ENCODE results near the gene ANXA2R. TPM values are rescaled to one million over a fixed set of nuclear protein-coding genes. Genes with fewer than 3 reads are reported as not detected.

Gene ANXA2R
- total and polyA plus RNA-seq, 9 of the 15 experiments (the other 6 are each of a cell fraction or from before 2014, with no cell fraction given), result 2.1 to 4.8 (median 3.4) TPM

- TF ChIP-seq ZBTB11 (CRISPR knock-in tag; IDR thresholded peaks at IDR 0.05) (peak in 1 of 3 experiments; percentile 41; a peak in 1 of 6 replicates), CHD1 (IDR thresholded peaks at IDR 0.05; ENCODE audit: low read length) (peak; percentile 72), ZFX (CRISPR knock-in tag; IDR thresholded peaks at IDR 0.05) (peak; percentile 57), ZFPM2 (CRISPR knock-in tag; IDR thresholded peaks at IDR 0.05) (no peak), U2AF2 (optimal IDR thresholded peaks at IDR 0.05; ENCODE audit: low read depth, low read length) (no peak), XRCC3 (IDR thresholded peaks at IDR 0.05) (no peak), ZNF239 (CRISPR knock-in tag; IDR thresholded peaks at IDR 0.05) (no peak), NKRF (IDR thresholded peaks at IDR 0.05; ENCODE audit: borderline replicate concordance) (peak; percentile 49; the same call in 1 of the 2 replicates), HES1 (IDR thresholded peaks at IDR 0.05; ENCODE audit: low read depth) (no peak), CBX3 (IDR thresholded peaks at IDR 0.05; ENCODE audit: borderline replicate concordance in 1 of 2, low read length in 2 of 2) (peak in 1 of 2 experiments; percentile 4; a peak in 2 of 3 replicates), GATAD2A (IDR thresholded peaks at IDR 0.05) (peak; percentile 41; the same call in 1 of the 2 replicates), POLR3G (IDR thresholded peaks at IDR 0.05; ENCODE audit: extremely low read depth, insufficient read length, insufficient replicate concordance) (no peak), HMG20A (CRISPR knock-in tag; conservative IDR thresholded peaks at IDR 0.05) (no peak), XRCC5 (IDR thresholded peaks at IDR 0.05; ENCODE audit: low read depth, low read length) (no peak), ZNF780A (CRISPR knock-in tag; IDR thresholded peaks at IDR 0.05) (no peak), KDM5B (IDR thresholded peaks at IDR 0.05; ENCODE audit: insufficient replicate concordance, low read depth, low read length) (peak; percentile 22), SIRT6 (IDR thresholded peaks at IDR 0.05; ENCODE audit: low read depth, low read length) (no peak), MTA3 (IDR thresholded peaks at IDR 0.05; ENCODE audit: borderline replicate concordance) (peak; percentile 61; the same call in 1 of the 2 replicates), DPF2 (IDR thresholded peaks at IDR 0.05) (peak; percentile 39; the same call in 1 of the 2 replicates), KAT8 (IDR thresholded peaks at IDR 0.05; ENCODE audit: low read depth) (0 out of 2 replicates have a peak, but pooled peaks have one; percentile 24), TFAM (CRISPR knock-in tag; conservative IDR thresholded peaks at IDR 0.05) (no peak)
Measured at GRCh38 chr5:43039471-43040286, 440 bp downstream of the ANXA2R start (continued).

All from K562 (cell line).